NCI-H1092 treated with DMSO at 0.1 percent for 48 hours (cell line): Measurements from ENCODE around the gene CDH6.
"Not testable (repeated sequence)": the region's sequence is repeated elsewhere in the genome, so short reads cannot be mapped to it uniquely, and the experiment has no call there.

Experiments
- DNase-seq: peaks from one replicate; lab custom pipeline; 2025; lab: John Stamatoyannopoulos, UW

CDH6 gene

GRCh38 chr5:31329715-31330114 lies 136.2 kb downstream of the CDH6 start:
- DNase-seq, result no peak

GRCh38 chr5:31332160-31332559 lies 138.7 kb downstream of the CDH6 start:
- DNase-seq, result no peak

GRCh38 chr5:31333475-31333874 lies 140.0 kb downstream of the CDH6 start:
- DNase-seq, result no peak

- no peak for DNase-seq
Measured at GRCh38 chr5:31334061-31334860, 140.8 kb downstream of the CDH6 start.

GRCh38 chr5:31335456-31335855 lies 142.0 kb downstream of the CDH6 start:
- DNase-seq, result no peak

- no peak for DNase-seq
Measured at GRCh38 chr5:31343946-31344345, 150.5 kb downstream of the CDH6 start.

- DNase-seq, result no peak
Measured at GRCh38 chr5:31346896-31347551, 153.5 kb downstream of the CDH6 start.

- DNase-seq, result no peak
Measured at GRCh38 chr5:31347552-31347905, 154.0 kb downstream of the CDH6 start.

- DNase-seq, result no peak
Measured at GRCh38 chr5:31350395-31350794, 156.9 kb downstream of the CDH6 start.

GRCh38 chr5:31355337-31355736 lies 161.9 kb downstream of the CDH6 start:
- no peak for DNase-seq

- DNase-seq, result no peak
Measured at GRCh38 chr5:31357038-31357437, 163.6 kb downstream of the CDH6 start.

GRCh38 chr5:31359839-31360238 lies 166.4 kb downstream of the CDH6 start:
- DNase-seq, result no peak

- no peak for DNase-seq
Measured at GRCh38 chr5:31361234-31361633, 167.7 kb downstream of the CDH6 start.

- DNase-seq, result not testable (repeated sequence)
Measured at GRCh38 chr5:31361704-31362528, 168.4 kb downstream of the CDH6 start.

GRCh38 chr5:31362529-31362900 lies 169.0 kb downstream of the CDH6 start:
- DNase-seq, result no peak

GRCh38 chr5:31362931-31363568 lies 169.6 kb downstream of the CDH6 start:
- DNase-seq, result no peak

GRCh38 chr5:31364881-31365636 lies 171.6 kb downstream of the CDH6 start:
- no peak for DNase-seq

- no peak for DNase-seq
Measured at GRCh38 chr5:31365776-31366175, 172.3 kb downstream of the CDH6 start.

- DNase-seq, result no peak
Measured at GRCh38 chr5:31366941-31367340, 173.5 kb downstream of the CDH6 start.

- DNase-seq, result no peak
Measured at GRCh38 chr5:31372124-31372523, 178.6 kb downstream of the CDH6 start.

- DNase-seq, result no peak
Measured at GRCh38 chr5:31375999-31376720, 182.7 kb downstream of the CDH6 start.
